H1 (cell line): ENCODE measurements around the gene WDR33. TPM values are rescaled to one million over a fixed set of nuclear protein-coding genes. Genes with fewer than 3 reads are reported as not detected.

ENCODE experiments used
- CTCF ChIA-PET: fragments of 300-600 bp; sonication (Branson Sonifier 250); formaldehyde crosslinking; loops from one replicate; lab custom pipeline; 2021; ENCODE audit not compliant: partially characterized antibody; lab: Charles Lee
- POLR2A ChIA-PET: fragments of 300-600 bp; sonication (Branson Sonifier 250); formaldehyde crosslinking; loops from one replicate; lab custom pipeline; 2021; ENCODE audit warnings: inconsistent platforms; ENCODE audit not compliant: partially characterized antibody; lab: Charles Lee
- DNase-seq, 2 experiments: peaks; one replicate each; pipeline versions ENCODE4 v3.0.0 to v3.0.0-alpha.2; 2010 to 2022; ENCODE audit warnings: low spot score in 2 of 2, low read depth in 1 of 2, mixed read lengths in 1 of 2
- FAIRE-seq: peaks from 2 replicates; lab custom pipeline; 2011; peaks lifted over from hg19 to GRCh38; lab: Jason Lieb, UNC
- H2AFZ ChIP-seq: 2 replicates; pipeline ENCODE4 v1.8.1; 2012; ENCODE audit warnings: low read length, inconsistent platforms
- H2AK5ac ChIP-seq: 2 replicates; pipeline ENCODE4 v1.6.1; 2013; ENCODE audit warnings: low read depth, low read length
- H2BK120ac ChIP-seq: replicated peaks from 2 replicates; pipeline ENCODE3; 2013; ENCODE audit warnings: low read depth, low read length, inconsistent platforms
- H2BK12ac ChIP-seq: 2 replicates; pipeline ENCODE4 v1.6.1; 2013; ENCODE audit warnings: low read depth, low read length
- H2BK15ac ChIP-seq: 2 replicates; pipeline ENCODE4 v1.6.1; 2013; ENCODE audit warnings: low read length
- H2BK20ac ChIP-seq: 2 replicates; pipeline ENCODE4 v1.6.1; 2013; ENCODE audit warnings: low read length
- H2BK5ac ChIP-seq: 2 replicates; pipeline ENCODE4 v1.6.1; 2013; ENCODE audit warnings: low read depth, low read length
- H3K14ac ChIP-seq: 2 replicates; pipeline ENCODE4 v1.6.1; 2013; ENCODE audit warnings: inconsistent platforms; ENCODE audit not compliant: insufficient read length
- H3K18ac ChIP-seq: 2 replicates; pipeline ENCODE4 v1.6.1; 2013; ENCODE audit warnings: low read length; ENCODE audit errors: extremely low read depth
- H3K23ac ChIP-seq: 2 replicates; pipeline ENCODE4 v1.6.1; 2013; ENCODE audit warnings: inconsistent platforms; ENCODE audit not compliant: insufficient read length
- H3K23me2 ChIP-seq: 2 replicates; pipeline ENCODE4 v1.6.1; 2013; ENCODE audit warnings: low read depth, low read length
- H3K27ac ChIP-seq: 2 replicates; pipeline ENCODE4 v1.6.1; 2011; ENCODE audit warnings: low read depth, low read length, inconsistent platforms
- H3K27me3 ChIP-seq, 4 experiments: replicated peaks in 1 of 4; 1 replicate in 1 of 4; 2 replicates in 3 of 4; pipeline versions ENCODE4 v1.6.1 to v1.8.1; 2011 to 2013; ENCODE audit warnings: low read length in 3 of 4, mild to moderate bottlenecking in 3 of 4, inconsistent platforms in 2 of 4, mixed read lengths in 2 of 4, moderate library complexity in 1 of 4; ENCODE audit not compliant: control insufficient read depth in 3 of 4, insufficient read depth in 3 of 4; ENCODE audit errors: extremely low read depth in 1 of 4
- H3K36me3 ChIP-seq, 4 experiments: 2 replicates each; pipeline versions ENCODE4 v1.6.1 to v1.8.1; 2011 to 2013; ENCODE audit warnings: mild to moderate bottlenecking in 4 of 4, low read length in 3 of 4, moderate library complexity in 2 of 4, control low read depth in 1 of 4, inconsistent platforms in 1 of 4; ENCODE audit not compliant: insufficient read depth in 4 of 4, control insufficient read depth in 2 of 4
- H3K4ac ChIP-seq: replicated peaks from 2 replicates; pipeline ENCODE3; 2013; ENCODE audit warnings: low read length, low read depth, mixed read lengths, inconsistent platforms; ENCODE audit not compliant: insufficient read length
- H3K4me1 ChIP-seq, 4 experiments: replicated peaks in 1 of 4; 1 replicate in 1 of 4; 2 replicates in 3 of 4; pipeline versions ENCODE4 v1.6.1 to v1.8.1; 2011 to 2013; ENCODE audit warnings: low read length in 3 of 4, inconsistent platforms in 2 of 4, mixed read lengths in 1 of 4; ENCODE audit not compliant: insufficient read depth in 4 of 4, control insufficient read depth in 3 of 4
- H3K4me2 ChIP-seq, 2 experiments: 2 replicates each; pipeline versions ENCODE4 v1.6.1 to v1.8.1; 2011 to 2013; ENCODE audit warnings: low read depth in 2 of 2, low read length in 2 of 2, control low read depth in 1 of 2, inconsistent platforms in 1 of 2, mild to moderate bottlenecking in 1 of 2; ENCODE audit not compliant: insufficient read depth in 1 of 2
- H3K4me3 ChIP-seq, 4 experiments: fragments of 200-600, 300-600 bp in 1 of 4; sonication (generic), shearing (Covaris generic), sonication (Bioruptor Twin) in 1 of 4; 2 replicates each; pipeline versions ENCODE4 v1.5.1 to v1.8.1; 2011 to 2016; ENCODE audit warnings: low read length in 4 of 4, low read depth in 3 of 4, control low read depth in 2 of 4, inconsistent platforms in 2 of 4, mild to moderate bottlenecking in 2 of 4, mixed read lengths in 1 of 4, moderate library complexity in 1 of 4; ENCODE audit not compliant: insufficient read depth in 2 of 4; ENCODE audit errors: extremely low read depth in 1 of 4
- H3K56ac ChIP-seq: replicated peaks from 2 replicates; pipeline ENCODE3; 2013; ENCODE audit warnings: low read depth, mild to moderate bottlenecking, mixed read lengths, low read length, inconsistent platforms; ENCODE audit not compliant: insufficient read length
- H3K79me1 ChIP-seq: 2 replicates; pipeline ENCODE4 v1.6.1; 2013; ENCODE audit warnings: low read depth, low read length, control low read depth
- H3K79me2 ChIP-seq, 2 experiments: 2 replicates each; pipeline versions ENCODE4 v1.6.1 to v1.8.1; 2012 to 2013; ENCODE audit warnings: low read length in 2 of 2, mild to moderate bottlenecking in 2 of 2, inconsistent platforms in 1 of 2; ENCODE audit not compliant: insufficient read depth in 2 of 2, control insufficient read depth in 1 of 2
- H3K9ac ChIP-seq, 4 experiments: replicated peaks in 1 of 4; 1 replicate in 1 of 4; 2 replicates in 3 of 4; pipeline versions ENCODE4 v1.6.1 to v1.8.1; 2011 to 2013; ENCODE audit warnings: low read depth in 3 of 4, low read length in 3 of 4, control low read depth in 2 of 4, mild to moderate bottlenecking in 2 of 4, moderate library complexity in 2 of 4, inconsistent platforms in 1 of 4; ENCODE audit errors: extremely low read depth in 1 of 4
- H3K9me3 ChIP-seq, 2 experiments: 2 replicates each; pipeline versions ENCODE4 v1.6.1 to v1.8.1; 2012 to 2013; ENCODE audit warnings: mild to moderate bottlenecking in 2 of 2, moderate library complexity in 2 of 2, control low read depth in 1 of 2, inconsistent platforms in 1 of 2, low read depth in 1 of 2, low read length in 1 of 2, mixed read lengths in 1 of 2; ENCODE audit not compliant: insufficient read depth in 2 of 2
- H4K20me1 ChIP-seq, 2 experiments: replicated peaks in 1 of 2; 2 replicates each; pipeline versions ENCODE3 to v1.8.1; 2011 to 2013; ENCODE audit warnings: inconsistent platforms in 2 of 2, low read length in 2 of 2, mild to moderate bottlenecking in 1 of 2; ENCODE audit not compliant: insufficient read depth in 2 of 2, control insufficient read depth in 1 of 2
- H4K5ac ChIP-seq: 2 replicates; pipeline ENCODE4 v1.6.1; 2013; ENCODE audit warnings: low read length, low read depth, mixed read lengths, inconsistent platforms; ENCODE audit not compliant: insufficient read length
- H4K8ac ChIP-seq: 2 replicates; pipeline ENCODE4 v1.8.0; 2013; ENCODE audit warnings: mild to moderate bottlenecking, moderate library complexity, low read length, inconsistent platforms; ENCODE audit not compliant: insufficient read depth; ENCODE audit errors: extremely low read depth
- H4K91ac ChIP-seq: replicated peaks from 2 replicates; pipeline ENCODE3; 2013; ENCODE audit warnings: low read length, mixed read lengths, inconsistent platforms; ENCODE audit not compliant: insufficient read length
- BRCA1 ChIP-seq: IDR thresholded peaks from 2 replicates; pipeline ENCODE4 v1.6.1; 2012; ENCODE audit warnings: low read depth, low read length, improper control_type of control experiment
- CBX8 ChIP-seq: fragments of 300-800, 300-1000 bp; sonication (generic); IDR thresholded peaks from 2 replicates; pipeline ENCODE4 v1.7.1; 2016; ENCODE audit warnings: low read depth, low read length, borderline replicate concordance
- CHD1 ChIP-seq: IDR thresholded peaks from 2 replicates; pipeline ENCODE4 v1.6.1; 2012; ENCODE audit warnings: low read depth, low read length, improper control_type of control experiment
- EGR1 ChIP-seq: IDR thresholded peaks from 2 replicates; pipeline ENCODE4 v1.6.1; 2011; ENCODE audit warnings: low read depth, low read length, borderline replicate concordance
- EZH2 ChIP-seq: fragments of 200-600 bp; sonication (generic); IDR thresholded peaks from 2 replicates; pipeline ENCODE4 v1.7.1; 2012; ENCODE audit warnings: low read depth, mild to moderate bottlenecking, moderate library complexity, low read length, inconsistent platforms; ENCODE audit not compliant: severe bottlenecking
- HDAC2 ChIP-seq, 2 experiments: fragments of 300-600 bp in 1 of 2; sonication (generic) in 1 of 2; IDR thresholded peaks; 2 replicates each; pipeline ENCODE4 v1.6.1; 2011 to 2012; ENCODE audit warnings: low read depth in 2 of 2, low read length in 2 of 2, mild to moderate bottlenecking in 2 of 2, moderate library complexity in 2 of 2, borderline replicate concordance in 1 of 2, inconsistent platforms in 1 of 2
- POLR2A ChIP-seq, 2 experiments: IDR thresholded peaks; 1 replicate in 1 of 2; 2 replicates in 1 of 2; pipeline ENCODE4 v1.6.1; 2011; ENCODE audit warnings: low read depth in 2 of 2, low read length in 2 of 2, mild to moderate bottlenecking in 2 of 2; ENCODE audit errors: control extremely low read depth in 1 of 2
- POLR2AphosphoS5 ChIP-seq: IDR thresholded peaks from 2 replicates; pipeline ENCODE4 v1.6.1; 2011; ENCODE audit warnings: low read depth, low read length
- SIRT6 ChIP-seq: IDR thresholded peaks from one replicate; pipeline ENCODE4 v1.7.1; 2012; ENCODE audit warnings: low read length, inconsistent platforms
- SIX5 ChIP-seq: IDR thresholded peaks from 2 replicates; pipeline ENCODE4 v1.6.1; 2011; ENCODE audit warnings: mild to moderate bottlenecking, low read depth, low read length
- SP1 ChIP-seq: IDR thresholded peaks from 2 replicates; pipeline ENCODE4 v1.6.1; 2011; ENCODE audit warnings: low read depth, low read length
- TAF1 ChIP-seq: IDR thresholded peaks from 2 replicates; pipeline ENCODE4 v1.6.1; 2011; ENCODE audit warnings: mild to moderate bottlenecking, low read depth, low read length
- WGBS, 2 experiments: shearing (Covaris generic) in 1 of 2; methylation state at CpG; one replicate each; pipeline versions ENCODE4 v1.1.6 to v1.1.7; 2013 to 2015; ENCODE audit warnings: low lambda C conversion rate in 2 of 2, mixed read lengths in 2 of 2, inconsistent platforms in 1 of 2, low coverage in 1 of 2, missing lambda C conversion rate in 1 of 2; ENCODE audit not compliant: insufficient replicate concordance in 2 of 2, insufficient coverage in 1 of 2, insufficient read length in 1 of 2; ENCODE audit errors: extremely low coverage in 1 of 2, missing lambda C conversion rate in 1 of 2; 5-methylcytosine and 5-hydroxymethylcytosine counted together
- polyA plus RNA-seq, 7 experiments: library from polyadenylated mRNA; depleted of rRNA in 3 of 7; stranded (reverse) in 5 of 7; unstranded in 2 of 7; fragments of >200 nt in 5 of 7; fragments of 200-250 nt in 2 of 7; gene quantifications; 1 replicate in 5 of 7; 2 replicates in 1 of 7; 4 replicates in 1 of 7; pipeline versions ENCODE4 v1.2.1 to v1.2.3, GENCODE V29; 2011 to 2013; ENCODE audit warnings: missing spikeins in 2 of 7, mixed read lengths in 2 of 7
- total RNA-seq: library from RNA; stranded (reverse); fragmentation: NEBNext Ultra II Directional; extraction: Animal tissue kit (Norgen Biotek cat#: 25700); gene quantifications from 2 replicates; pipeline ENCODE4 v1.2.1, GENCODE V29; 2021
- TF ChIP-seq, protein P1 (sequence below): IDR thresholded peaks from 2 replicates; pipeline ENCODE4 v1.6.1; 2012; ENCODE audit warnings: inconsistent platforms

The WDR33 gene
- total and polyA plus RNA-seq, 2 of the 8 experiments (the other 6 are each of a cell fraction or from before 2014, with no cell fraction given) = 18.1 to 82.7 TPM

DNA sequence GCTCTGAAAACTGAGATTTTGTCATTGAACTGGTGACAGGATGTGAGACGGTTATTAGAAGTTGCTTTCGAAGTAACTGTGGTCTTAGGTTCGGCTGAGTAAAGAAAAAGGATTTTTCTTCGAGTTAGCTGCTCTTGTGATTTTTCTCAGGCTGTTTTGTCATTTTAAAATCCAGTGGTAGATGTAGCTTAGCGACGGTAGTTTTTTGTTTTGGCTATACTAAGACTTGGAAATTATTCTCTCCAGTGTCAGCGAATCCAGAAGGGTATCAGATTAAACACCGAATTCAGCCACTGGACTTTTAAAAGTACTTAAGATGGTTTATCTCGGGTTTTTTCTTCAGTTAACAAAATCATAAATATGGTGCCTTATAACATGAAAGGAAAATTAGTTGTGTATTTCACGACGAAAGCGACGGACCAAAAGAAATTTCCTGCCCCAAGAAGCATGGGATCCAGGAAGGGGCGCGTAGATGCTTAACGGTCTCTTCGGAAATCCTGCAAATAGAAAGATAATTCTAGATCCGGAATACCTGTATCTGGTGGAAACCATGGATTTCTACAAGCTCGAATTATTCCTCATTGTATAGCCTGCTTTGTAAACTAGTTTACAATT lies 108.5 kb downstream of the WDR33 start:
- no peaks in the 10 kb centered on the region for H3K9me3 ChIP-seq
- peaks cover 7 to 33% (median 10%) of the 10 kb centered on the region in 4 experiments; a peak in 7 of 8 replicates for H3K36me3 ChIP-seq
- H3K4me3 ChIP-seq = peak overlapping the region; percentile 61 to 80 (median 63)
- peaks cover 0 to 13% of the 10 kb centered on the region in 2 experiments; a peak in 2 of 4 replicates for H3K79me2 ChIP-seq
- ChIA-PET POLR2A (interaction anchor here (0.8 to 4.6 kb wide), 17 partner anchors 10 to 409 kb away, joined by 3 to 25 read pairs (median 4); partner anchors contain the start of genes ERCC3, LIMS2 and WDR33), CTCF (interaction anchor here (0.8 kb wide), 3 partner anchors 12 to 52 kb away, joined by 3 to 4 read pairs (median 3); no protein-coding TSS in a partner anchor)
- no peak overlapping the region for H4K8ac ChIP-seq
- 0 out of 2 replicates have a peak overlapping the region, but pooled peaks have one; percentile 69 for H2BK5ac ChIP-seq
- DNase-seq (no peak), FAIRE-seq (no peak)
- peak overlapping the region; percentile 32 for H3K4ac ChIP-seq
- H2BK120ac ChIP-seq = peak overlapping the region; percentile 74
- H2BK12ac ChIP-seq = no peak overlapping the region
- no peak overlapping the region for H2AFZ ChIP-seq
- H3K23ac ChIP-seq = no peak overlapping the region
- peak overlapping the region; percentile 59 to 99 for H3K4me2 ChIP-seq
- peaks cover 0 to 4% (median 3%) of the 10 kb centered on the region in 4 experiments; a peak in 6 of 7 replicates for H3K4me1 ChIP-seq
- H4K5ac ChIP-seq = peak overlapping the region; percentile 46
- no peak overlapping the region for H3K14ac ChIP-seq
- no peaks in the 10 kb centered on the region for H3K27me3 ChIP-seq
- no peak overlapping the region for H2BK20ac ChIP-seq
- peak overlapping the region; percentile 60 for H4K91ac ChIP-seq
- H3K79me1 ChIP-seq = no peaks in the 10 kb centered on the region; the same call in 1 of the 2 replicates
- WGBS, 2 experiments = 71% methylated on average over 19 of the region's 19 CpGs; no CpG with 5 or more reads in 1 of the 2 experiments
- peaks cover 4 to 12% of the 10 kb centered on the region in 2 experiments for H4K20me1 ChIP-seq
- no peak overlapping the region for H2AK5ac ChIP-seq
- peak overlapping the region; percentile 70 to 100 (median 95) for H3K9ac ChIP-seq
- H3K18ac ChIP-seq = peak overlapping the region; percentile 63; the same call in 1 of the 2 replicates
- H3K56ac ChIP-seq = peak overlapping the region; percentile 66
- peaks cover 6% of the 10 kb centered on the region for H3K23me2 ChIP-seq
- peak overlapping the region; percentile 96; the same call in 1 of the 2 replicates for H3K27ac ChIP-seq
- no peak overlapping the region for H2BK15ac ChIP-seq
- TF ChIP-seq CHD1 (no peak), CBX8 (no peak), EZH2 (no peak), SP1 (no peak), SIX5 (no peak), SIRT6 (no peak), POLR2A (IDR thresholded peaks at IDR 0.05; ENCODE audit: control extremely low read depth in 1 of 2, low read depth in 2 of 2, low read length in 2 of 2) (no peak), EGR1 (no peak), HDAC2 (IDR thresholded peaks at IDR 0.05; ENCODE audit: borderline replicate concordance in 1 of 2, low read depth in 2 of 2, low read length in 2 of 2) (no peak), BRCA1 (no peak), TAF1 (no peak), POLR2AphosphoS5 (no peak)
- TF ChIP-seq, protein P1, sequence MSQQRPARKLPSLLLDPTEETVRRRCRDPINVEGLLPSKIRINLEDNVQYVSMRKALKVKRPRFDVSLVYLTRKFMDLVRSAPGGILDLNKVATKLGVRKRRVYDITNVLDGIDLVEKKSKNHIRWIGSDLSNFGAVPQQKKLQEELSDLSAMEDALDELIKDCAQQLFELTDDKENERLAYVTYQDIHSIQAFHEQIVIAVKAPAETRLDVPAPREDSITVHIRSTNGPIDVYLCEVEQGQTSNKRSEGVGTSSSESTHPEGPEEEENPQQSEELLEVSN = no peak
